Kidney epithelial cell (primary cell): ENCODE results near the gene GPC3. TPM values are rescaled to one million over a fixed set of nuclear protein-coding genes. Genes with fewer than 3 reads are reported as not detected.
"Not testable (repeated sequence)": the region's sequence is repeated elsewhere in the genome, so short reads cannot be mapped to it uniquely, and the experiment has no call there.

Experiments
- DNase-seq: peaks from one replicate; pipeline ENCODE4 v3.0.0-alpha.2; 2010; ENCODE audit warnings: low read depth
- H3K27me3 ChIP-seq: 2 replicates; pipeline ENCODE4 v1.6.0; 2011; ENCODE audit warnings: low read length; ENCODE audit not compliant: control insufficient read depth, insufficient read depth
- H3K36me3 ChIP-seq: 2 replicates; pipeline ENCODE4 v1.5.1; 2011; ENCODE audit warnings: low read length; ENCODE audit not compliant: control insufficient read depth, insufficient read depth
- H3K4me3 ChIP-seq: 2 replicates; pipeline ENCODE4 v1.5.1; 2011; ENCODE audit warnings: low read depth, mild to moderate bottlenecking, control low read depth, low read length
- CTCF ChIP-seq: IDR thresholded peaks from 2 replicates; pipeline ENCODE4 v1.5.1; 2011; ENCODE audit warnings: mild to moderate bottlenecking, moderate library complexity, low read length, control low read depth, inconsistent platforms; ENCODE audit not compliant: insufficient read depth, poor library complexity, severe bottlenecking
- total RNA-seq: library from RNA; depleted of rRNA; stranded (reverse); fragments of >200 nt; gene quantifications from 2 replicates; pipeline ENCODE4 v1.2.3, GENCODE V29; 2015

GPC3 gene
- total RNA-seq, 1 donor from 2014 or later, result 14.5 TPM

- TF ChIP-seq CTCF, result no peak
- no peak for DNase-seq
Measured at GRCh38 chrX:134023851-134024281, 38.5 kb upstream of the GPC3 start.

DNA sequence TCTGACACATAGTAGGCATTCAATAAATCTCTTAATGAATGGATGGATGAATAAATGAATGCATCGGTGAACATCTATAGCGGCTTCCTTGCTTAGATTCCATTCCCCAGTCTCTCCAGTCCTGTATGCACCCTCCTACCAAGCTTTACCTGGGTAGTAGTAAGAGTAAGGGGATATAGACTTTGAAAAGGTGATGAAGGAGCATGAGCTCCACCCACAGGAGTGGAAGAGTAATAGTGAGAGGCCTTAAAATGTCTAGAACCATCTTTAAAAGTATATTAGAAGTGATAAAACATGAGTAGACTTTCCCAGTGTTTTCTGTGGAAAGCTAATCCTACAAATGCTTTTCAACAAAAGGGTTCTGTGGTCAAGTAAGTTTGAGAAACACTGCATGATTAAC lies 35.5 kb upstream of the GPC3 start:
- Histone ChIP-seq H3K36me3 (no peaks in the 10 kb centered on the region), H3K27me3 (no peaks in the 10 kb centered on the region), H3K4me3 (no peak overlapping the region)
- DNase-seq, result no peak
- peak; percentile 24 for TF ChIP-seq CTCF

More at GRCh38 chrX:134023851-134024281, 38.5 kb upstream of the GPC3 start:
- no peaks in the 10 kb centered on the region for H3K27me3 ChIP-seq
- no peak overlapping the region for H3K4me3 ChIP-seq
- H3K36me3 ChIP-seq, result no peaks in the 10 kb centered on the region

DNA sequence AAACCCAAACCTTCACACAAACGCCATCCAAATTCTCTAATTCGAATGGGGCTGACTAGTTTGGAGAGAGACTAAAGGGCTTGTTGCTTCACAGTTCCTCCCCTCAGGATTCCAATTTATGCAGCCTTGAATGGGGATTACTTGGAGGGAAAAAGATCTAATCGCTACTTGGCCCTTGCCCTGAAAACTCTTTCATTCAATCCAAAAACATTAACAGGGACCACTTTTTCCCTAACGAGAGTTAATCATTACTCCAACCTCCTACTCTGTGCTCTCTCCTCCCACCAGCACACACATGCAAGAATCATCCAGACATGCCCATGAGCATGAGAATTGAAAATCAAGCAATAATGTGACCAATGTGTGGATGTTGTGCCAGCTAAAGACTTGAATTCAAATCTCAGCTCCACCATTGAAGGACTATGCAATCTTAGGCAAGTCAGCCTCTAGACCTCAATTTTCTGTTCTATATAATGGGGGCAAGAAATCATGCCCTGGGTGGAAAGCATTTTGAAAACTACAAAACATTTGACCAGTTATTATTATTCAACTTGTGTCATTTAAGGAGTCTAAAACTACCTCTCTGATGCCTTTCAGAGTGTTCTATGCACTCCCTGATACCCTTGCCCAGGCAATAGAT lies 34.3 kb upstream of the GPC3 start:
- Histone ChIP-seq H3K4me3 (no peak overlapping the region), H3K36me3 (no peaks in the 10 kb centered on the region), H3K27me3 (no peaks in the 10 kb centered on the region)
- no peak for DNase-seq
- no peak for TF ChIP-seq CTCF

DNA sequence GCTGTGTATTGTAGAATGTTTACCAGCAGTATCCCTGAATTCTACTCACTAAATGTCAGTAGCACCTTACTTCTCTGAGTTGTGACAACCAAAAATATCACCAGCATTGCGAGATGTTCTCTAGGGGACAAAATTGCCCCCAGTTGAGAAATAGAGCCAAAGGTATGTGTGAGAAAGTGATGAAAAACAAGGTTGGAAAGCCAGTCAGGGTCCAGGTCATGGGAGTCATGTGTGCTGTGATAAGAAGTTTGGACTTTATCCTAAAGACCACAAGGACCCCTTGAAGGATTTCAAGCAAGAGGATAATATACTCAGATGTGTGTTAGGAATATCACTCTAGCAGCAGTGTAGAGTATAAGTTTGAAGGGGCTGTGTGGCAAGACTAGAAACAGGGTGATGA lies 30.9 kb upstream of the GPC3 start:
- DNase-seq, H3K27me3 ChIP-seq, H3K4me3 ChIP-seq, H3K36me3 ChIP-seq: not testable (repeated sequence)

GRCh38 chrX:134015510-134015909 lies 30.1 kb upstream of the GPC3 start:
- not testable (repeated sequence) for H3K4me3 ChIP-seq, H3K27me3 ChIP-seq, H3K36me3 ChIP-seq, DNase-seq

DNA sequence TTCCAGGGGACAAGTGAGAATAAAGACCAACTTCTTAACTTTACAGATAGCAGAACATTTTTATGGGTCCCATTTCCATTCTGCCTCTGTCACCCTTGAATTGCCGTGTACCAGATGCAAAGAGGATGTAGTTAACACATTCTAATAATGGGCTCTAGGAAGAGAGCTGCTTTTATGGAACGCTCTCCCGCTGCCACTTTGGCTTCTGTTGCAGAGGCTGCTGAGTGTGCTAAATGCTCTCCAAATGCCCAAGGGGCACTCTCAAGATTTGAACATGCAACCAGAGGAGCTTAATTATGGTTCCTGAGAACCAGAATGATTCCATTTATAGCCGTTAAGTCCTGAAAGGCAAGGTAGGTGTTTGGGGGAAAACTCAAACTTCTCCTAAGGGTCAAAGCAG lies 28.1 kb upstream of the GPC3 start:
- no peak overlapping the region for H3K4me3 ChIP-seq
- no peaks in the 10 kb centered on the region for H3K27me3 ChIP-seq
- no peak for DNase-seq
- no peaks in the 10 kb centered on the region for H3K36me3 ChIP-seq
- TF ChIP-seq CTCF, result no peak

- TF ChIP-seq CTCF, result no peak
- no peaks in the 10 kb centered on the region for H3K36me3 ChIP-seq
- H3K27me3 ChIP-seq, result no peaks in the 10 kb centered on the region
- no peak for DNase-seq
- H3K4me3 ChIP-seq, result no peak overlapping the region
Measured at GRCh38 chrX:134013092-134013497, 27.7 kb upstream of the GPC3 start.
